ENCODE results near the gene APOO.

The APOO gene

DNA sequence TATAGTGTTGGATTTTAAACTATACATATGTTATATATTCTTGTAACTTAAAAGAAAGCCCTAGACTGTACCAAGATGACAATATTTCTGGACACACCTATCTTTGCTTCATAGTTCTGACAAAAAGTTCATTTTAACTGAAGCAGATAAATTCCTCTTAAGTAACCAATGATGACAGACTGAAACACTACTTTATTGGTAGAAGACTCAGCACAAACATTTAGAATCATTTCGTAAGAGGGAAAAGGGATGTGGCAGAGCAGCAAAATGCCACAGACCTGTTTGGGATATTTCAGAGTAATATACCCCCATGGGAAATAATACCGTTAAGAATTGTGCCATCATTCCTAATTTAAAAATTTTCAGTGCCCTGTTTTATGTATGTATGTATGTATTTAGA, 56.2 kb downstream of the APOO start:
- no peak overlapping the region for H3K9ac ChIP-seq (ENCODE audit: low read length)
- H3K27me3 ChIP-seq (ENCODE audit: insufficient read depth, low read length), result no peaks in the 10 kb centered on the region
- H4K91ac ChIP-seq (ENCODE audit: low read depth, low read length), result no peak overlapping the region
- WGBS (ENCODE audit: extremely low coverage, insufficient coverage, insufficient read length), result no CpG with 5 or more reads among the region's 2 CpGs
- H3K27ac ChIP-seq (ENCODE audit: low read depth, low read length), result no peak overlapping the region
- H2AFZ ChIP-seq (ENCODE audit: insufficient read depth, low read length, poor library complexity), result no peak overlapping the region
- no peak overlapping the region for H3K18ac ChIP-seq (ENCODE audit: low read length)
- H3K9me3 ChIP-seq (ENCODE audit: insufficient read depth, low read depth, low read length), result no peaks in the 10 kb centered on the region
- no peak overlapping the region for H3K23ac ChIP-seq (ENCODE audit: low read length)
- H4K12ac ChIP-seq (ENCODE audit: low read depth, low read length), result no peak overlapping the region
- DNase-seq, result peak in 1 of 2 donors; percentile 24
- no peak overlapping the region for H3K4me3 ChIP-seq (ENCODE audit: low read depth, low read length)
- no peak overlapping the region for H3K4ac ChIP-seq (ENCODE audit: low read depth, low read length)
- no peak overlapping the region for H4K8ac ChIP-seq (ENCODE audit: low read depth, low read length)
- no peak overlapping the region for H2BK12ac ChIP-seq (ENCODE audit: low read length)
- H3K4me1 ChIP-seq (ENCODE audit: control insufficient read depth in 1 of 2, insufficient read depth in 2 of 2, low read length in 2 of 2), result no peaks in the 10 kb centered on the region
- no peaks in the 10 kb centered on the region for H3K36me3 ChIP-seq (ENCODE audit: control insufficient read depth in 1 of 2, insufficient read depth in 2 of 2, low read length in 2 of 2)
- H3K79me2 ChIP-seq (ENCODE audit: control insufficient read depth, insufficient read depth, low read length, poor library complexity), result no peaks in the 10 kb centered on the region
- H2AK5ac ChIP-seq (ENCODE audit: low read length), result no peak overlapping the region
- H3K4me2 ChIP-seq (ENCODE audit: low read length), result no peak overlapping the region
- no peak overlapping the region for H3K14ac ChIP-seq (ENCODE audit: low read length)
- H3K79me1 ChIP-seq (ENCODE audit: low read length), result no peaks in the 10 kb centered on the region
- no peak overlapping the region for H2BK120ac ChIP-seq (ENCODE audit: insufficient read depth, low read length, poor library complexity)
- no peak overlapping the region for H2BK5ac ChIP-seq (ENCODE audit: low read depth, low read length, poor library complexity)

DNA sequence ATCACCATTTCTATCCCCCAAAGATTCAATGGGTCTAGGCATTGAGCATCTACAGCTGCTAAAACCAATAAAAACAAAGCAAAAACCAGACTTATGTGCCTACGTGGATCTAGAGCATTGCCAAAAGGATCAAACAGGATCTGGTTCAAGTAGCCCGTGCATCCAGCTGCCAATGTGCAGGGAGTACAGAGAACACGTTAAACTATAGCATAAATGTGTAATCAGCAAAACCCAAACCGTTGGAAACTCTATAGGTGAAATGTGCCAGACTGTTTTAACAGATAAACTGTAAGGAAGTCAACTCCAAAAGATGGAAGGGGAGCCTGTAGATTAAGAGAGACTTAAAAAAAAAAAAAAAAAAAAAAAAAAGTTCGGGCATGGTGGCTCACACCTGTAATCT, 58.5 kb downstream of the APOO start:
- Histone ChIP-seq H2AK5ac (ENCODE audit: low read length) (no peak overlapping the region), H4K91ac (ENCODE audit: low read depth, low read length) (no peak overlapping the region), H3K27ac (ENCODE audit: low read depth, low read length) (no peak overlapping the region), H3K4me3 (ENCODE audit: low read depth, low read length) (no peak overlapping the region), H3K18ac (ENCODE audit: low read length) (no peak overlapping the region), H3K4me2 (ENCODE audit: low read length) (no peak overlapping the region), H3K79me1 (ENCODE audit: low read length) (no peaks in the 10 kb centered on the region), H4K12ac (ENCODE audit: low read depth, low read length) (no peak overlapping the region), H2AFZ (ENCODE audit: insufficient read depth, low read length, poor library complexity) (no peak overlapping the region), H4K8ac (ENCODE audit: low read depth, low read length) (no peak overlapping the region), H2BK12ac (ENCODE audit: low read length) (no peak overlapping the region), H3K9ac (ENCODE audit: low read length) (no peak overlapping the region), H3K14ac (ENCODE audit: low read length) (no peak overlapping the region), H3K4me1 (ENCODE audit: control insufficient read depth in 1 of 2, insufficient read depth in 2 of 2, low read length in 2 of 2) (peaks cover 0 to 1% of the 10 kb centered on the region in 2 experiments), H3K9me3 (ENCODE audit: insufficient read depth, low read depth, low read length) (no peaks in the 10 kb centered on the region), H3K4ac (ENCODE audit: low read depth, low read length) (no peak overlapping the region), H2BK5ac (ENCODE audit: low read depth, low read length, poor library complexity) (no peak overlapping the region), H2BK120ac (ENCODE audit: insufficient read depth, low read length, poor library complexity) (no peak overlapping the region), H3K27me3 (ENCODE audit: insufficient read depth, low read length) (no peaks in the 10 kb centered on the region), H3K23ac (ENCODE audit: low read length) (no peak overlapping the region), H3K79me2 (ENCODE audit: control insufficient read depth, insufficient read depth, low read length, poor library complexity) (no peaks in the 10 kb centered on the region), H3K36me3 (ENCODE audit: control insufficient read depth in 1 of 2, insufficient read depth in 2 of 2, low read length in 2 of 2) (no peaks in the 10 kb centered on the region)
- DNase-seq, result no peak
- no CpG with 5 or more reads among the region's 5 CpGs for WGBS (ENCODE audit: extremely low coverage, insufficient coverage, insufficient read length)

DNA sequence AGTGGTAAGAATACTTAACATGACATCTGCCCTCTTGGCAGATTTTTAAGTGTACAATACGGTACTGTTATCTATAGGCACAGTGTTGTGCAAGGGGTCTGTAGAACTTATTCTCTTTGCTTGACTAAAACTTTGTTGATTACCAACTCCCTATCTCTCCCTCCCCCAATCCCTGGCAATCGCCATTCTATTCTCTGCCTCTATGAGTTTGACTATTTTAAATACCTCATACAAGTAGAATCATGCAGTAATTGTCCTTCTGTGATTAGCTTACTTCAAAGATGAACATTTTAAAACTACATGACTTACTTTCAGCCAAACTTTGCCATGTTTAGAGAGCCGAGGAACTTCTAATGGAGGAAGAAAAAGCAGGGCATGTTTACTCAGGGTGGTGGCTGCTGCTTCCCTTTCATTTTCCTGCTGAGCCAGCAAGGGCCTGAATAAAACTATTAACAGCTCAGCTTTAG, 62.4 kb downstream of the APOO start:
- Histone ChIP-seq H3K4me1 (ENCODE audit: control insufficient read depth in 1 of 2, insufficient read depth in 2 of 2, low read length in 2 of 2) (peaks cover 0 to 2% of the 10 kb centered on the region in 2 experiments), H3K9me3 (ENCODE audit: insufficient read depth, low read depth, low read length) (no peaks in the 10 kb centered on the region), H3K36me3 (ENCODE audit: control insufficient read depth in 1 of 2, insufficient read depth in 2 of 2, low read length in 2 of 2) (no peaks in the 10 kb centered on the region), H2BK5ac (ENCODE audit: low read depth, low read length, poor library complexity) (no peak overlapping the region), H3K23ac (ENCODE audit: low read length) (no peak overlapping the region), H3K4ac (ENCODE audit: low read depth, low read length) (no peak overlapping the region), H4K91ac (ENCODE audit: low read depth, low read length) (no peak overlapping the region), H2BK12ac (ENCODE audit: low read length) (no peak overlapping the region), H3K18ac (ENCODE audit: low read length) (no peak overlapping the region), H3K14ac (ENCODE audit: low read length) (no peak overlapping the region), H3K4me2 (ENCODE audit: low read length) (no peak overlapping the region), H3K27ac (ENCODE audit: low read depth, low read length) (no peak overlapping the region), H2AFZ (ENCODE audit: insufficient read depth, low read length, poor library complexity) (no peak overlapping the region), H2BK120ac (ENCODE audit: insufficient read depth, low read length, poor library complexity) (no peak overlapping the region), H3K9ac (ENCODE audit: low read length) (no peak overlapping the region), H2AK5ac (ENCODE audit: low read length) (no peak overlapping the region), H4K12ac (ENCODE audit: low read depth, low read length) (no peak overlapping the region), H3K4me3 (ENCODE audit: low read depth, low read length) (no peak overlapping the region), H3K79me1 (ENCODE audit: low read length) (no peaks in the 10 kb centered on the region), H4K8ac (ENCODE audit: low read depth, low read length) (no peak overlapping the region), H3K27me3 (ENCODE audit: insufficient read depth, low read length) (no peaks in the 10 kb centered on the region), H3K79me2 (ENCODE audit: control insufficient read depth, insufficient read depth, low read length, poor library complexity) (no peaks in the 10 kb centered on the region)
- DNase-seq, result no peak
- WGBS (ENCODE audit: extremely low coverage, insufficient coverage, insufficient read length), result no CpG with 5 or more reads among the region's 3 CpGs

DNA sequence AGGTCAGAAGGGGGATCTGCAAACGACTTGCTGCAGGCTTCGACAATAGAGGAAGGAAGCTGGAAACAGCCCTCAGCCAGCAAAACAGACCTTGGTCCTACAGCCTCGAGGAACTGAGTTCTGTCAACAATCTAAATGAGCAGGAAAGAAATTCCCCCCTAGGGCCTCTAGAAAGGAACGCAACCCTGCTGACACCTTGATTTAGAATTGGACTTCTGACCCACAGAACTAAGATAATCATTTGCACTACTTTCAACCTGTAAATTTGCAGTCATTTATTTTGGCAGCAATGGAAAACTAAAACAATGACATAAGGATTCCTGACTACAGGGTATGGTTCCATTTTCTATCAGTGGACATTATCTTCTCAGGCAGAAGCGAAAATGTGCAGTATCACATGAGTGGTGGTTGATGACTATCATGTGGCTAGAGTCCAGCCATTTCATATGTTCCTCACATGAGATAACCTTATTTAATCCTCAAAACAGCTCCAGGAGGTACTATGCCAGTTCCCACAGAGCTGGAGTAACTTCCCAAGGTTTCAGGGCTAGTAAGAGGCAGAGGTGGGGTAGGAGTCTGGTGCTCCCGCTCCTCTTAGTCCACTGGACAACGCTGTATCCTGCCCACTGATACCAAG, 63.1 kb downstream of the APOO start:
- H3K18ac ChIP-seq (ENCODE audit: low read length), result no peak overlapping the region
- no peak overlapping the region for H2AK5ac ChIP-seq (ENCODE audit: low read length)
- H3K27me3 ChIP-seq (ENCODE audit: insufficient read depth, low read length), result no peaks in the 10 kb centered on the region
- no peak overlapping the region for H3K14ac ChIP-seq (ENCODE audit: low read length)
- peak; percentile 76 to 84 for DNase-seq
- H3K4ac ChIP-seq (ENCODE audit: low read depth, low read length), result no peak overlapping the region
- no peak overlapping the region for H4K12ac ChIP-seq (ENCODE audit: low read depth, low read length)
- no peak overlapping the region for H3K9ac ChIP-seq (ENCODE audit: low read length)
- H3K4me2 ChIP-seq (ENCODE audit: low read length), result no peak overlapping the region
- no CpG with 5 or more reads among the region's 7 CpGs for WGBS (ENCODE audit: extremely low coverage, insufficient coverage, insufficient read length)
- H2BK12ac ChIP-seq (ENCODE audit: low read length), result no peak overlapping the region
- no peak overlapping the region for H3K23ac ChIP-seq (ENCODE audit: low read length)
- no peak overlapping the region for H4K8ac ChIP-seq (ENCODE audit: low read depth, low read length)
- no peaks in the 10 kb centered on the region for H3K36me3 ChIP-seq (ENCODE audit: control insufficient read depth in 1 of 2, insufficient read depth in 2 of 2, low read length in 2 of 2)
- H3K27ac ChIP-seq (ENCODE audit: low read depth, low read length), result no peak overlapping the region
- H2AFZ ChIP-seq (ENCODE audit: insufficient read depth, low read length, poor library complexity), result no peak overlapping the region
- peaks cover 0 to 2% of the 10 kb centered on the region in 2 experiments for H3K4me1 ChIP-seq (ENCODE audit: control insufficient read depth in 1 of 2, insufficient read depth in 2 of 2, low read length in 2 of 2)
- H3K9me3 ChIP-seq (ENCODE audit: insufficient read depth, low read depth, low read length), result no peaks in the 10 kb centered on the region
- no peaks in the 10 kb centered on the region for H3K79me2 ChIP-seq (ENCODE audit: control insufficient read depth, insufficient read depth, low read length, poor library complexity)
- H2BK5ac ChIP-seq (ENCODE audit: low read depth, low read length, poor library complexity), result no peak overlapping the region
- H3K4me3 ChIP-seq (ENCODE audit: low read depth, low read length), result no peak overlapping the region
- no peak overlapping the region for H2BK120ac ChIP-seq (ENCODE audit: insufficient read depth, low read length, poor library complexity)
- H3K79me1 ChIP-seq (ENCODE audit: low read length), result no peaks in the 10 kb centered on the region
- no peak overlapping the region for H4K91ac ChIP-seq (ENCODE audit: low read depth, low read length)
